HG03457 (cell line): ENCODE data around the gene METTL24.
"Not testable (repeated sequence)": the region's sequence is repeated elsewhere in the genome, so short reads cannot be mapped to it uniquely, and the experiment has no call there.

Source experiments
- ATAC-seq: cut with Tn5 transposase; IDR thresholded peaks from one replicate; pipeline ENCODE4 v1.9.1; 2021; ENCODE audit warnings: moderate number of reproducible peaks; ENCODE audit not compliant: unreplicated experiment

The METTL24 gene

DNA sequence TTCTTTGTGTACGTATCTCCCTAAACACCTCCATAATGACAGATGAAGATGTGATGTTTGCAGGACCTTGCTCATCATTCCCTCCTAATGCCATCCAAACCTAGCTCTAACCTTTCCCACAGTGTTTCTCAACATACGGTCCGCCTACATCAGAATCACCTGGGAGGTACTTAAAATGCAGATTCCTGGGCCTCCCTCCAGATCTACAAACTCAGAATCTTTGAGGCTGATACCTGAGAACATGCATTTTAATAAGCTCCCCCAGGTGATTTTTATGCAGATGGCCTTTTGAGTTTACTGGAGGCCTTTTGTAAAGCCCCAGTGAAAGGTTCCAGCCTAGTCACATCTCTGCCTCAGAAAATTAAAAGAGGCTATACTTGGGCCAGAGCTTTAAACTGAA lies 40.5 kb downstream of the METTL24 start:
- no peak for ATAC-seq

DNA sequence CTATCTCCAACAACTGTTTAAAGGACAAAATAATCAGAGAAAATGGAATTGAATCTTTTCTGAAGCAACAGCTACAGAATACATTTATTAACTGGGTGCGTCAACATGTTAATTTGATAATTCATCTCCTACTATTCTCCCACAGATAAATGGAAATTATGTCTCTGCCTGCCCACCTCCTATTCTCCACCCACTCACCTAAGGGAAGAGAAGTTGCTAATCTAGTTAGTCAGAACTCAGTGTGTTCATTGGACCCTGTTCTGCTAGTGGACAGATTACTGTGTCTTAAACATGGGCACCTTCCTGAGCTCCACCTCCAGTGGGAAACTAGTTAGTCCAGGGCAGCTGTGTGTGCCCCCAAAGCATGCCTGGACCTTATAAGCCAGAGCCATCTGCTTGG lies 41.0 kb downstream of the METTL24 start:
- ATAC-seq: no peak

DNA sequence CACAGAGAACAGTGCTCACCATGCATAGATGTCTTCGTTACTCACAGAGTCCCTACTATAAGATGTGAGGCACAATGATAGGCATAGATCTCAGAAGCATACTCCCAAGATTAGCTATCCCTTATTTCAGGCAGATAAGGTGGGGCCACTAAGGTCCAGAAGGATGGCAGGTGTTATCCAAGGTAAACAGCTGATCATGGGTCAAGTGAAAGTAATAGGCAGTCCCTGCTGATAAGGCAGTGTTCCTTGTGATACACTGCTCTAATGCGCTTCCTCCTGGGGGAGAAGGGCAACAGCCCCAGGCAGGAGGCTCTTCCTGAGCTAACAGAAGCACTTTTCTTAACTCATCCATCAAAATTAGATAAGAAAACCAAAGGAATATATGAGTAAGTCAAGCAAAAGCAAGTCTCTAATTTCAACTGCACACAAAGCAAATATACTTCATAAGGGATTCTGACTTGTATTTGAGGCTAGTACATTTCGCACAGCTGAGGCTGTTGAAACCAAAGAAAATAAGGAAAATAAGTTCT lies 42.2 kb downstream of the METTL24 start:
- no peak for ATAC-seq

DNA sequence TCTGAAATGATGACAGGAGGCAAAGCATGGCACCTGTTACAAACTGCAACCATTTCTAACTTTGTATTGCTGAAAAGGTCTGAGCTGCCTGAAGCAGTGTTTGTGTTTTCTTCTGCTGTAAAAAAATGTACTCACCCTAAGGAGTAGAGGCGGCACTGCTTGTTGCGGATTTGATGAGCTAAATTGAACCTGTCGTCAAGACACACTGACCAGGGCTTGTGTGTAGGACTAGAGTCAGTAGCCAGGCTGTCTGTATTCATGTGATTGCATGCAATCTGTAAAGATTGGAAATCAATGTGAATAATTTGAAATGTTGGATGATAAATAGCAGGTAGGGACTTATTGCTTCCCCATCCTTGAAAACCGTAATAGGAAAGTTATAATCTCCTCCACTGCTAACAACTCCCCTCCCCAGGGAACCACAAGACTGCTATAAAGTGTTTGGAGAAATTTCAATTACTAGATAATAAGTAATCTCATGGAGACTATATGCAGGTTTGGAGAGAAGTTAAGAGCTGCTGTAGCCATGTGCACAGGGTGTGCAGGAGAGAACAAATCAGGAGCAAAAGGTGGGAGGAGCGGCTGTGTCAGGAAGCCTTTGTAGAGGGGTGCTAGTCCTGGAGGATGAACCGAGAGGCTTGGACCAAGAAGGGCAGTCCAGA lies 42.8 kb downstream of the METTL24 start:
- ATAC-seq: no peak

DNA sequence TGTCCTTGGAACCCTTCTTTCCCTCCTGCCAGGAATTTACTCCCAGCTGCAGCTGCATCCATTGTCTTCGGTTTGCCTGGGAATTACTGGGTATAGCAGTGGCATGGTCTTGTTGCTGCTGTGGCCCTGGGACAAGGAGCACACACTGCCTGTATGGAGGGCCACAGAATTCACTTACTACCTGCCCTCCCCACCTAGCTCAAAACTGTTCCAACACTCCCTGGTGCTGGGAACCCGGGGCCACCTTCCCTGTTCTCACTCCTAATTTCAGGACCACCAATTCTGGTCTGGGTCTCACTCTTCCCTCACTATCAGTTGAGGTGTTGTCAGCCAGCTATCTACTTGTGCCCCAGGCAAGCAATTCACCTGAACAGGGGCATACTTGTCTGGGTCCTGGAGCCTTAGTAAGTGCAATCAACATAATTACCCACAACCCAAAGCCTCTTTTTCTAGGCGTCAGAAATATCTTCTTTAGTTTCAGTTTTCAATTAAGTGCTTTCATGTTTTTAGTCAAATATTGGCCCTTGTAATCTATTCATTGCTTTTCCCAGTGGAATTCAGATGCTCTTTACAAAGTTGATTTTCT lies 47.2 kb downstream of the METTL24 start:
- no peak for ATAC-seq

DNA sequence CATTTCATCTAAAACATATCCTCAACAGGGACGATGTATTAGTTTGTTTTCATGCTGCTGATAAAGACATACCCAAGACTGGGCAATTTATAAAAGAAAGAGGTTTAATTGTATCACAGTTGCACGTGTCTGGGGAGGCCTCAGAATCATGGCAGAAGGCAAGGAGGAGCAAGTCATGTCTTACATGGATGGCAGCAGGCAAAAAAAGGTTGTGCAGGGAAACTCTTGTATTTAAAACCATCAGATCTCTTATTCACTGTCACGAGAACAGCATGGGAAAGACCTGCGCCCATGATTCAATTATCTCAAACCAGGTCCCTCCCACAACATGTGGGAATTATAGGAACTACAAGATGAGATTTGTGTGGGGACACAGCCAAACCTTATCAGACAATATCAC lies 48.7 kb downstream of the METTL24 start:
- not testable (repeated sequence) for ATAC-seq

DNA sequence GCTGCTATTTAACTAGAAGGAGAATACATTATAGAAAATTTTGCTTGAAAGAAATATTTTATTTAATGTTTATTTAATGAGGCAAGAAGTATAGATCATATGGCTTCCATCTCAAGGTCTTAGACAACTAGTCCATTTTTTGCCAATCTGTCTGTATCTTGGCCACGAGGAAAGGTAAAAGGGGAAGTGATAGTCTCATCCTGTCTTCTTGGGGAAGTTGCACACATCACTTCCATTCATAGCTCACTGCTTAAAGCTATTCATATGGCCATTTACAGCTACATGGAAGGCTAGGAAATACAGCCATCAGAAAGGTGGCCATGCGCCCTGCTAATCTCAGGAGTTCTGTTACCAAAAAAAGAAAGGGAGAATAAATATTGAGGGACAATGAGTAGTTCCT lies 50.8 kb downstream of the METTL24 start:
- no peak for ATAC-seq

DNA sequence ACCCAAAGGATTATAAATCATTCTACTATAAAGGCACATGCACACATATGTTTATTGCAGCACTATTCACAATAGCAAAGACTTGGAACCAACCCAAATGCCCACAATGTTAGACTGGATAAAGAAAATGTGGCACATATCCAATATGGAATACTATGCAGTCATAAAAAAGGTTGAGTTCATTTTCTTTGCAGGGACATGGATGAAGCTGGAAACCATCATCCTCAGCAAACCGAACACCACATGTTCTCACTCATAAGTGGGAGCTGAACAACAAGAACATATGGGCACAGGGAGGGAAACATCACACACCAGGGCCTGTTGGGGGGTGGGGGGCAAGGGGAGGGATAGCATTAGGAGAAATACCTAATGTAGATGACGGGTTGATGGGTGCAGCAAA lies 52.3 kb downstream of the METTL24 start:
- not testable (repeated sequence) for ATAC-seq

DNA sequence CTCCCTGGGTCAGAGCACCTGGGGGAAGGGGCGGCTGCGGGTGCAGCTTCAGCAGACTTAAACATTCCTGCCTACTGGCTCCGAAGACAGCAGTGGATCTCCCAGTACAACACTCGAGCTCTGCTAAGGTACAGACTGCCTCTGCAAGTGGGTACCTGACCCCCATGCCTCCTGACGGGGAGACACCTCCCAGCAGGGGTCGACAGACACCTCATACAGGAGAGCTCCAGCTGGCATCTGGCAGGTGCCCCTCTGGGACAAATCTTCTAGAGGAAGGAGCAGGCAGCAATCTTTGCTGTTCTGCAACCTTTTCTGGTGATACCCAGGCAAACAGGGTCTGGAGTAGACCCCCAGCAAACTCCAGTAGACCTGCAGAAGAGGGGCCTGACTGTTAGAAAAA lies 54.5 kb downstream of the METTL24 start:
- ATAC-seq: not testable (repeated sequence)

DNA sequence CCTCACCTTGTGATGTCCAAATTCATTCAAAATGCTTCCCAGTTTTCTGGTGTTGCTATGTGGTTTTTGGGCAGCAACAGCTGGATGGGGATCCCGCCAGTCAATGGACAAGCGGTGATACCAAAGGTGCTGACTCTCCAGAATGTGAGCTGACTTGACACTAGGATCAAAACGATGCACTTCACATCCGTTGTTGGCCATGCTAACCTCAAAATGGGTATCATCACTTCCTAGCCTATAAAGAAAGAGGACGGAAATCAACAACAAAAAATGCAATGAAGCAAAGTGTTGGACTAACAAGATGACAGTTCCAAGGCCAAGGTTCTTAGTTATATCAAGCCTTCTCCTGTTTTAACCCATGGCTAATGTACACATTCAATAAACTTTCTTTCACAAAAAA lies 59.2 kb downstream of the METTL24 start:
- no peak for ATAC-seq

DNA sequence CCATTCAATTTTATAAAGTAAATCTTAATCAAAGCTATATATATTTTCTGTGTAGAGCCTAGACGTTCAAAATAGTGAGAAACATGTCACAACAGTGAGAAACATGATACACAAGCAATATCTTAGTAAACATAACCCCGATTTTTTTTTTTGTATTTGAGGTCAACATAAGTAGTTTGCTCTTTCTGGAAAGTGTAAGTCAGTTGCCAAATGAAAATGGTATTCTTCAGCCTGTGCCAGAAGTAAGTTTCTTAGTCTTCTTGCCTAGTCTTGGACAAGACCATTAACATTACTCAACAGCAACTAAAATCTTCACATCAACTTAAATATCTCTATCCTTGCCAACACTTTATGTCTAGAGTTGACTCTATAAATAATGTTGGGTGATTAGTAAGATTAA lies 59.7 kb downstream of the METTL24 start:
- no peak for ATAC-seq

DNA sequence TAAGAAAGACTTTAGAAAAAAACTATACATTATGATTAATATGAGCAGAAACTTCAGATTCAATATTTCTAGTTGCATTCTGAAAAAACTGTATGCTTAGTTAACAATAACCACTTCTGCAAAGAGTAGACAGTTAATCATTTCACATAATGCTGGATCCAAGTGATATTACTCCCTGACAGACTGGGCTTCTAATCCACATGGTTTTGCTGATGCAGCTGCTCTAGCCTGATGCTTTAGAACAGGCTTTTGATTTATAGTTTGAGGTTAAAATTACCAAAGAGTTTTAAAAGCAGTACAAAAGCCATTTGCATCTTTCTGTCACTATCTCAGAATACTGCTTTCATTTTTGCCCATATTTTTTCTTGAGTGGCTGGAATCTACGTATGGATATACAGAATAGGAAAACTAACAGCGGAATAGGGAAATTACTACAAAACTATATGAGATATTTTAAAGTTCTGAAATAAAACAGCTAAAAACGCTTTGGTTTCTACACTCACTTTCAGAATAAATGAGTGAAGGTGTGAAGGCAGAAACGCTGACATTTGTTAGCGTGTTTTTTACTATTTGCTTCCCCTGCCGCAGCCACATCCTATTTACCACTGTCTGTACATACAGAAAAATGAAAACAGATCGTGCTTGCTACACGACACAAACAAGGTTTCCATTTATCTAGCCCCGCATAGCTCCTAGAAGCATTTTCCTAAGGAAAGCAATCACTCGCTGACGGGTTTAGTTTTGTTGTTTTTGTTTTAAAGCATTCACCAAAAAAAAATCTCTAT lies 61.7 kb downstream of the METTL24 start:
- ATAC-seq: no peak

DNA sequence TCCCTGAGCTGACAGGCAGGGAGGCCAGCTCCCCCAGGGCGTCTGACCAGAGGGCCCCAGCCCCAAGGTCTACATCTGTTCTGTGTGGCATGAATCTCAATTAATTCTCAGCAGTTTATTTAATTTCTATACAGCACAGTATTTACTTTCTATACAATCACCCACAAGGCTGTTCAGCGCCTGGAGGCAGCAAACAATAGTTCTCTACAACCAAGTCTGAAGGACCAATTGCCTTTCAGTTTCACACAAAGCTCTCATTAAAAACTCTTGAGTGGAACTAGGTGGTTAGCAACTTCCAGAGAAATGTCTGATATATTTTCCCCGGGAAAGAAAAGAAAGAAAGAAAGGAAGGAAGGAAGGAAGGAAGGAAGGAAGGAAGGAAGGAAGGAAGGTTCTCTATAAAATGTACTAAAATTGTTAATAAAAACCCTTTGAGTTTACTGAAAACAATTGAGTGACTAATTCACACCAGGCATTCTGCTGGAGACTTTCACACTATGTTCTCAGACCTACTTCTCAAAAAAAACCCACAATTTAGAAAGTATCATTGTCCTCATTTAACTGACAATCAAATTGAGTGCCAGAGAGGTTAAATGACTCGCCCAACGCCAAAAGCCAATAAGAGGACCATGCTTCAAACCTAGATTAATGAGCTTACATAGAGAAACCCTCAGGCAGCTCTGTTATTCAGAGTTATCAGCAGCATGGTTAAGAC lies 62.5 kb downstream of the METTL24 start:
- ATAC-seq: no peak

DNA sequence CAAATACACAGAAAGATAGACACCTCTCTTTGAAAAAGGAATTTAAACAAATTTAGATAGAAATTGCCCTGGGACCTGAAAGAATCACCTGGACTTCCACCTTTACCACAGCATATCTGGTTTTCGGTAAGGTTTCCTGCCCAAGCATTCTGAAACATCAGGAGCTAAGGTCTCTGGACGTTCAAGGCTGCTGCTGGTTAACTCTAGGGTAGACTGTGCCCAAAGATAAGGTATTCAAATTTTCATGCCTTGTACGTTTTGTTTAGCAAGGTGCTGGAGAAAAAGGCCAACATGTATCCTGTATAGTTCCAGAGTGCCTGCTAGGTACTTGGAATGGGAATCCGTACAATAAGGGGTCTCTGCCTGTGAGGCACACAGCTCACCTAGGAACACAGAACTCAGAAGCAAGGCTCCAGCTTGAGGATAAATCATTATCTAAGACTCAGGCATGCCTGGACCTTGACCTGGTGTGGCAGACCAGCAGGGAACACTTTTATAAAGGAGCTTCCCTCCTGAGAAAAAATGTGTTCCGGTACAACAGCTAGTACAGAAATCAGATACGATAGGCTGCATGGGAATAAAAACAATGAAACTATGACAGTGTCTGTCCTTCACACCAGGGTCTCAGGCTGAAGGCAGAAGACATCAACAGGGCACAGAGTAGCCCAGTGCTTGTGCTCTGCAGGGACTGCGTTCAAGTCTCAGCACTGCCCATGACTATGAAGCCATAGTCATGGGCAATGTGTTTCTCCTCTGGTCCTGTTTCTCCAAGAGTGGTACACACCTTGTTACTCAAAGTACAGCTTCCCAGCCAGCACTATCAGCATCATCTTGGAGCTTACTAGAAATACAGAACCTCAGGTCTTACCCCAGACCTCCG lies 70.4 kb downstream of the METTL24 start:
- ATAC-seq: no peak

DNA sequence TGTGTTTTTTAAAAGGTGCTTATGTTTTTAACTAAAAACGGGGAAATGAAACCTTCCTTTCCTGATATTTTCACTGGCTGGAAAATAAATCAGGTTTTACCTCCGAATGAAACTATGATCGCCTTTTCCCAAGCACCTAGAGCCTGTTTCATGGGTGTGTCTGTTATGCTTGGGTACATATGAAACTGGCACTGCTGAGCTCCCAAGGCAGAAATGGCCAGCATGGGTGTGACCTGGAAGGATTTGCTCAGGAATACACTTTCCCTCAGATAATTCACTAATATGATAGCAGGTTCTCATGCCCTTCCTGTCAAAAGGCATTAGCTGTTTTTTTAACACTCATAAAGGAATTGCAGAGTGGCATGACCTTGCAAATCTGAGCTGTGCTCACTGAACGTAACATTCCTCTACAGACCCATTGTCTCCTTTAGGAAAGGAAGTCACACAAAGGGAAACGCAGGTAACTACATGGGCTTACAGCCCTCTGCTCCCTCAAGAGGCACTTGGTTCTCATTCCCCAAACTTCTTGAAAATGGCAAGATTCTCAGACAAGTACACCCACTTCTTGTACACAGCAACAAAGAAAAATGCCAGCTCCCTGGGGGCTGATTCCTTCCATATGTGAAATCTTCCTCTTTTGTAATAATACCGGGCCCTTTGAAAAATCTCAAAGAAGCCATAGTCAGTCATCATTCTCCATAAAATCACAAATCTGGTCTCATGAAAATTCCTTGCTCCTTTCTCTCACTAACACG lies 72.7 kb downstream of the METTL24 start:
- ATAC-seq: no peak

DNA sequence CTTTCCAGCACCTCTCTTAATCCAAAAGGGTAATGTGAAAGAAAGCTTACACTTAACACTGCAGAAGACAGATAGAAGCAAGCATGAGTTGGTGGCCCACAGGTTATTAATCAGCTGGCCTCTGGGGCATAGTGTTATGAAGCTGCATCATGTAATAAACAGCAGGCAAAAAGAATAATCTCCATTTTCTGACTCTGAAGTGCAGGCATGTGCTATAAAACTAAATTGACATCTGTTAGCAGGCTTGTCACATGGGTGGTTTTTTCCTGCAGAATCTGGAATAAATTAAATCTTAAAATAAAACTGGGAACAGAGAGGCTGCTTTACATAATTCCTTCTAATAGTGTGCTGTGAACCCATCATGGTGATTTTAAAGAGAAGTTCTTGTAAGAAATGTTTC lies 73.3 kb downstream of the METTL24 start:
- no peak for ATAC-seq

DNA sequence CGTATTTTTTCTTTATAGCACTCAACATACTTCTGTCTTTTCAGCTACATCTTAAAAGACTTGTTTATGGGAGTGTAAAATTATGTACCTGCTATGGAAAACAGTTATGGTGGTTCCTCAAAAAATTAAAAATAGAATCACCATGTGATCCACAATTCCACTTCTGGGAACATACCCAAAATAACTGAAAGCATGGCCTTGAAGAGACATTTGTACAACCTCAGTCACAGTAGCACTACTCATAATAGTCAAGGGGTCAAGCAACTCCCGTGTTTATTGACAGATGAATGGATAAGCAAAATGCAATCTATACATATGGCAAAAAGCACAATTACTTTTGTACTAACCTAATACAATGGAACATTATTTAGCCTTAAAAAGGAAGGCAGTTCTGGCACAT lies 74.5 kb downstream of the METTL24 start:
- ATAC-seq: no peak

DNA sequence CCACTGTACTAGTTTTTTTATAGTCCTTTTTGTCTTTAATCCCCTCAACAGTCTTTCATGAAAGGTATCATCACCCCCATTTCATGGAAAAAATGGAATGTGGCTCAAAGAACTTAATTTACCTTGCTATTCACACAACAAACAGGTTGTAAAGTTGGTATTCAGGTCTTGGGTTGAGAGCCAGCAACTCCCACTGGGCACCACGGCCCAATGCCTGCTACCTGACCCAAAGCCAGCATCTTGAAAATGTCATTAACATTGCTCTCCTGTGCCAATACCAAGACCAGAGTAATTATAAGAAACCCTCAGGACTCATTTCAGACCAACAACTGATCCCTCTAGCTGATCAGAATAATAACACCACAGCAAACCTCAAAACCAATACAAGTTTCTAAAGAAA lies 75.7 kb downstream of the METTL24 start:
- no peak for ATAC-seq

DNA sequence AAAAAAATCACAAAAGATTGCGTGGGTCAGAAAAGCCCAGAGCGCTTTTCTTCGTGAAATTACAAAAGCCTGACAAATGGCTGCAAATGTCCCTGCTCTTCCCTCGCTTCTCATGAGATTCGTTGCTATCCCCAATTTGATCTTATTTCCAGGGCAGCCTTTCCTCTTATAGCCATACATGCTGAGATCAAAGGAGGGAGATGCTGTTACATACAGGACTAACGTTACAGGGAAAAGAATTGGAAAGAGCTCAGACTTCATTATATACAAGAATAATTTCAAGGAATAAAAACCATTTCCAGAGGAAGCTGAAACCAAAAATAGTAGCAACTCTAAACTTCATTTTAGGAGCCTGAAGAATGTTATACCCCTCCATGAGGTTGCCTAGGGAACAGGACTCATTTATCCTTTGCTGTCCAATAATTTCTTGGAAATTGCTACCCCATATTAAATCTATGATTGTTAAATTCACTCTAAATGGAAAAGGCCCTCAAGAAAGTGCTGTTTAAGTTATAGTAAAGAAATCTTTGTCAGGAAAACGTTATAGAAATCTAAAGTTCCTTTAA lies 81.0 kb downstream of the METTL24 start:
- ATAC-seq: no peak
